Gastroesophageal sphincter (tissue), 3 donors: ENCODE results near the gene NDUFB8.

Experiments
- POLR2A ChIP-seq, 2 donors: fragments of 450-650 bp; IDR thresholded peaks; one replicate each; pipeline ENCODE4 v1.6.1; 2017; ENCODE audit warnings: antibody characterized with exemption in 2 of 2, mild to moderate bottlenecking in 2 of 2, moderate library complexity in 1 of 2
- POLR2AphosphoS5 ChIP-seq: sonication (generic); formaldehyde crosslinking; IDR thresholded peaks from one replicate; pipeline ENCODE4 v1.6.1; 2017; ENCODE audit warnings: antibody characterized with exemption
- TF ChIP-seq, protein P1 (sequence below), 4 experiments: fragments of 200-600 bp in 2 of 4; fragments of 450-650 bp in 2 of 4; sonication (generic) in 1 of 4; IDR thresholded peaks; one replicate each; pipeline ENCODE4 v1.5.1; 2017 to 2019; ENCODE audit warnings: antibody characterized with exemption in 4 of 4, mild to moderate bottlenecking in 2 of 4, moderate library complexity in 2 of 4

DNA sequence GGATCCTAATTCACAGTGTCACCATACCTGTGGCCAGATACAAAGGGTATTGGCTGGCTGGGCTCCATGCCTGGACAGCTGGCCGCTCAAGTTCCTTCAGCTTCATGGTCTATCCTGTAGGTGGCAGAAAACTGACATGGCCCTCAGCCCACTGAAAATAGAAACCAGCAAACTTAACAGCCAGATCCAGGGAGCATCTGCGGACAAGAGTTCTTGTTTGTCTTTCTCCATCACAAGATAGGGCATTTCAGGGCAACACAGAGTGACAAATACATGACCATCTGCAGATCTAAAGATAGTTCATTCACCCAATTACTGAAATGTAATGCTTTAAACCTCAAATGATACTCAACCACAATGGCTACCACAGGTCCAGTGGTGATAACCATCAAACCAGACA, 12.8 kb downstream of the NDUFB8 start:
- TF ChIP-seq POLR2A (IDR thresholded peaks at IDR 0.05) (no peak), POLR2AphosphoS5 (no peak)
- TF ChIP-seq, protein P1, sequence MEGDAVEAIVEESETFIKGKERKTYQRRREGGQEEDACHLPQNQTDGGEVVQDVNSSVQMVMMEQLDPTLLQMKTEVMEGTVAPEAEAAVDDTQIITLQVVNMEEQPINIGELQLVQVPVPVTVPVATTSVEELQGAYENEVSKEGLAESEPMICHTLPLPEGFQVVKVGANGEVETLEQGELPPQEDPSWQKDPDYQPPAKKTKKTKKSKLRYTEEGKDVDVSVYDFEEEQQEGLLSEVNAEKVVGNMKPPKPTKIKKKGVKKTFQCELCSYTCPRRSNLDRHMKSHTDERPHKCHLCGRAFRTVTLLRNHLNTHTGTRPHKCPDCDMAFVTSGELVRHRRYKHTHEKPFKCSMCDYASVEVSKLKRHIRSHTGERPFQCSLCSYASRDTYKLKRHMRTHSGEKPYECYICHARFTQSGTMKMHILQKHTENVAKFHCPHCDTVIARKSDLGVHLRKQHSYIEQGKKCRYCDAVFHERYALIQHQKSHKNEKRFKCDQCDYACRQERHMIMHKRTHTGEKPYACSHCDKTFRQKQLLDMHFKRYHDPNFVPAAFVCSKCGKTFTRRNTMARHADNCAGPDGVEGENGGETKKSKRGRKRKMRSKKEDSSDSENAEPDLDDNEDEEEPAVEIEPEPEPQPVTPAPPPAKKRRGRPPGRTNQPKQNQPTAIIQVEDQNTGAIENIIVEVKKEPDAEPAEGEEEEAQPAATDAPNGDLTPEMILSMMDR (IDR thresholded peaks at IDR 0.05), result no peak
